Motor neuron (in vitro differentiated cells): Measurements from ENCODE around the gene PNMA6E. TPM values are rescaled to one million over a fixed set of nuclear protein-coding genes. Genes with fewer than 3 reads are reported as not detected.

Experiments
- ATAC-seq, 8 experiments: fragments of 200-7000 bp; cut with Tn5 transposase; replicated peaks in 6 of 8; 2 replicates each; pipeline ENCODE4 v1.8.0; 2021; ENCODE audit warnings: mild to moderate bottlenecking in 8 of 8, moderate library complexity in 8 of 8
- H3K27ac ChIP-seq, 2 donors: fragments of 250-450 bp; sonication (Bioruptor Pico); 2 replicates each; pipeline ENCODE4 v1.9.0; 2021; ENCODE audit warnings: antibody characterized with exemption in 2 of 2, mild to moderate bottlenecking in 2 of 2, moderate library complexity in 1 of 2
- H3K4me1 ChIP-seq, 2 donors: fragments of 250-450 bp; sonication (Bioruptor Pico); replicated peaks in 1 of 2; 2 replicates each; pipeline ENCODE4 v1.6.1; 2021; ENCODE audit warnings: antibody characterized with exemption in 2 of 2, mild to moderate bottlenecking in 2 of 2, moderate library complexity in 1 of 2
- H3K4me3 ChIP-seq, 5 donors: fragments of 250-450 bp; sonication (Bioruptor Pico); 2 replicates each; pipeline ENCODE4 v1.9.0; 2021; ENCODE audit warnings: antibody characterized with exemption in 5 of 5, mild to moderate bottlenecking in 5 of 5, moderate library complexity in 4 of 5
- WGBS, 10 experiments: fragments of 450-650 bp; shearing (Covaris generic); methylation state at CpG; one replicate each; pipeline ENCODE4 v1.0.0; 2022; 5-methylcytosine and 5-hydroxymethylcytosine counted together
- in situ Hi-C, 9 experiments: fragments of 400-800 bp; cut with MboI; loops; one replicate each; pipeline ENCODE4 v1.15.0; 2021; ENCODE audit warnings: low sequenced_read_pairs in 9 of 9, low pct_unique_long_range_greater_than_20kb in 2 of 9; ENCODE audit not compliant: unreplicated experiment in 9 of 9
- total RNA-seq, 8 experiments: library from RNA; unstranded; fragments of 300-600 nt; gene quantifications; 2 replicates each; pipeline versions ENCODE4 v1.2.3 to v1.2.4, GENCODE V29; 2022

Gene PNMA6E
- total RNA-seq, 8 experiments from 2014 or later, result 0.05 to 0.87 (median 0.19) TPM; not detected in 2

DNA sequence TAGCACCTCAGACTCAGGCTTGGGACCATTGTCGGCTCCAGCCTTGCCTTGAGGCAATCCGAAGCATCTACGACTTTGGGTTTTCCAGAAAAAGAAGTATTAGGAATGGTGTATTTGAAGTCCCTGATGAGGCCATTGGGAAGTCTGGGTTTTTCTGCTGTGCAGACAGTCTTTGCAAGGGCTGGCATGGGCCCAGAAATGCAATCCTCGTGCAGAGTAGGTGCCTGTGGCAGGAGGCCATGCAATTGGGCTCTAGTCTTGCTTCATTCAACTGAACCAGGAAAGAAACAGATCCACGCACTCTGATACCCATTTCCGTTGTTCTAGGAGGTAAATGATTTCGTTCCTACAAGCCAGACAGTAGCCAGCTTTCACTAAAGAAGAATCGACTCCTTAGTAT is 22.5 kb upstream of the PNMA6E start:
- no peaks in the 10 kb centered on the region for H3K4me1 ChIP-seq
- no peak overlapping the region for H3K4me3 ChIP-seq
- ATAC-seq, result no peak
- 0 to 89% (median 24%) methylated on average over 1 to 6 of the region's 8 CpGs; no CpG with 5 or more reads in 5 of the 10 experiments for WGBS, 10 experiments
- in situ Hi-C loops, result loop anchor here in 1 of 9 experiments (25.0 kb wide), 1 partner anchor 386 kb away; no protein-coding TSS in a partner anchor
- H3K27ac ChIP-seq, result no peak overlapping the region

GRCh38 chrX:153421856-153422255 is 20.7 kb upstream of the PNMA6E start:
- 35 to 50% methylated on average over 2 to 4 of the region's 18 CpGs; no CpG with 5 or more reads in 8 of the 10 experiments for WGBS, 10 experiments
- ATAC-seq, result no peak
- no peak overlapping the region for H3K27ac ChIP-seq
- no peak overlapping the region for H3K4me3 ChIP-seq
- no peaks in the 10 kb centered on the region for H3K4me1 ChIP-seq
- in situ Hi-C loops, result loop anchor here in 1 of 9 experiments (25.0 kb wide), 1 partner anchor 385 kb away; no protein-coding TSS in a partner anchor

GRCh38 chrX:153420851-153421599 is 19.9 kb upstream of the PNMA6E start:
- Histone ChIP-seq H3K4me1 (no peaks in the 10 kb centered on the region), H3K27ac (no peak overlapping the region), H3K4me3 (no peak overlapping the region)
- WGBS, 10 experiments, result 100% methylated on average over 2 of the region's 91 CpGs; no CpG with 5 or more reads in 9 of the 10 experiments
- in situ Hi-C loops, result loop anchor here in 1 of 9 experiments (25.0 kb wide), 1 partner anchor 384 kb away; no protein-coding TSS in a partner anchor
- no peak for ATAC-seq

DNA sequence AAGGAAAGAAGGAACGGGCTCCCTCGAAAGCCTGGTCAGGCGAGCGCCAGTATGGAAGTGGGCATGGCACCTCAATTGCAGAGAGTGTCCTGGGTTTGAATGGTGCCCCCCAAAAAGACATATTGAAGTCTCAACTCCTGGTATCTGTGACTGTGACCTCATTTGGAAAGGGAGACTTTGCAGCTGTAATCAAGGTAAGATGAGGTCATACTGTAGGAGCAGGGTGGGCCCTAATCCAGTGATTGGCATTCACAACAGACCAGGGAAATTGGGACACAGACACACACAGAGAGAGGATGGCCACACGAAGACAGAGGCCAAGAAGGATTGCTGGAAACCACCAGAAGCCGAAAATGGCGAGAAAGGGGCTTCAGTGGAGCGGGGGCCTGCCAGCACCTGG is 16.5 kb upstream of the PNMA6E start:
- 50 to 72% methylated on average over 1 to 8 of the region's 8 CpGs; no CpG with 5 or more reads in 8 of the 10 experiments for WGBS, 10 experiments
- in situ Hi-C loops, result loop anchor here in 1 of 9 experiments (25.0 kb wide), 1 partner anchor 380 kb away; no protein-coding TSS in a partner anchor
- H3K4me1 ChIP-seq, result no peaks in the 10 kb centered on the region
- H3K4me3 ChIP-seq, result no peak overlapping the region
- no peak overlapping the region for H3K27ac ChIP-seq
- ATAC-seq, result no peak

- Histone ChIP-seq H3K4me3 (no peak overlapping the region), H3K4me1 (no peaks in the 10 kb centered on the region), H3K27ac (no peak overlapping the region)
- in situ Hi-C loops, result loop anchor here in 1 of 9 experiments (25.0 kb wide), 1 partner anchor 380 kb away; no protein-coding TSS in a partner anchor
- WGBS, 10 experiments, result 0 to 100% (median 56%) methylated on average over 1 to 8 of the region's 12 CpGs; no CpG with 5 or more reads in 6 of the 10 experiments
- ATAC-seq, result no peak
These were observed 15.8 kb upstream of the PNMA6E start for GRCh38 chrX:153416781-153417450.

- Histone ChIP-seq H3K27ac (no peak overlapping the region), H3K4me1 (no peaks in the 10 kb centered on the region), H3K4me3 (no peak overlapping the region)
- in situ Hi-C loops, result loop anchor here in 1 of 9 experiments (25.0 kb wide), 1 partner anchor 378 kb away; no protein-coding TSS in a partner anchor
- 62% methylated on average over 5 of the region's 9 CpGs; no CpG with 5 or more reads in 9 of the 10 experiments for WGBS, 10 experiments
- no peak for ATAC-seq
These were observed 13.8 kb upstream of the PNMA6E start for GRCh38 chrX:153414856-153415510.

DNA sequence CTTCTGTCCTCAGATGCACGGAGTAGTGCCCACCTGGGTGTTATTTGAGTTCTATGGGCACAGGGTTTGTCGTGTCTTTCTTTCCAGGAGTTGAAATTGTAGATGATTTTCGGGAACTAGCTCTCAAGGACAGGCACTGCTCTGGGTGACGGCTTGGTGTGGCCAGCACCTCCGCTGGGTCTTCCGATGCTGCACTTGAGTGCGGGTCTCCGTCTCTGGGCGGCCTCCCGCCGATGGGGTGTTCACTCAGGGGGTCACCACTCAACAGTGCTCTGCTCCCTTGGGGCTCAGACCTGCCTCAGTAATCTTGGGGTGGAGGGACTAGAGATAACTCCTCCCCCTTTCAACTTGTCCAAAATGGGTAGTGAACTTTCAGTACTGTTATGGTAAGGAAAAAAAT is 12.6 kb upstream of the PNMA6E start:
- no peak overlapping the region for H3K27ac ChIP-seq
- H3K4me3 ChIP-seq, result no peak overlapping the region
- no peaks in the 10 kb centered on the region for H3K4me1 ChIP-seq
- in situ Hi-C loops, result loop anchor here in 1 of 9 experiments (25.0 kb wide), 1 partner anchor 376 kb away; no protein-coding TSS in a partner anchor
- no peak for ATAC-seq
- WGBS, 10 experiments, result 40 to 57% methylated on average over 2 to 8 of the region's 11 CpGs; no CpG with 5 or more reads in 8 of the 10 experiments

GRCh38 chrX:153412746-153413720 is 11.9 kb upstream of the PNMA6E start:
- in situ Hi-C loops, result loop anchor here in 1 of 9 experiments (25.0 kb wide), 1 partner anchor 376 kb away; no protein-coding TSS in a partner anchor
- Histone ChIP-seq H3K4me3 (no peak overlapping the region), H3K27ac (no peak overlapping the region), H3K4me1 (no peaks in the 10 kb centered on the region)
- ATAC-seq, result peak in 1 of 8 experiments; percentile 9
- 20 to 84% (median 80%) methylated on average over 1 to 7 of the region's 23 CpGs; no CpG with 5 or more reads in 7 of the 10 experiments for WGBS, 10 experiments

DNA sequence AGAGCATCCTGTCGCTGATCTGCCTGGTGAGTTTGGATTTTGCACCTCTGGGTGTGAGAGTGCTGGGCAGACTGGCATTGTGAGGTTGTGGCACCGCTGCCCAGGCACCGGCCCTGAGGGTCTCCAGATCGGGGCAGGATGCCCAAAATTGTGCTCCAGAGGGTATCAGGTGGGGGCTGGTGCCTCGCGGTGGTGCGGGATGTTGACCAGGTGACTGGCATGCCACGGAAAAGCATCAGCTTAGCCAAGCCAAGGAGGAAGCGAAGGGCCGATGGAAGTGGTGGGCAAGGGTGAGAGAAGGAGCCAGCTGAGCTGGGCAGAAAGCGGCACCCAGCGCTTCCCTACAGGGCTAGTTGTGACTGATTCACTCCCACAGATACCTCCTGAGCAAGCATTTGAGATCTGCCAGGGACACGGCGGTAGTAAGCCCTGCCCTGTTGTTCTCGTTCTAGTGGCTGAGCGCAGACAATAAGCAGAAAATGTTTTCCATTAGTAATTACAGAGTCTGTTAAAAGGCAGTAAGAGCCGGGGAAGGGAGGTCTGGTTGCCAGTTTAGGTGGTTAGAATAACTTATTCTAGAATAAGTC is 10.9 kb upstream of the PNMA6E start:
- no peaks in the 10 kb centered on the region for H3K4me1 ChIP-seq
- H3K27ac ChIP-seq, result no peak overlapping the region
- WGBS, 10 experiments, result 71% methylated on average over 6 of the region's 17 CpGs; no CpG with 5 or more reads in 9 of the 10 experiments

DNA sequence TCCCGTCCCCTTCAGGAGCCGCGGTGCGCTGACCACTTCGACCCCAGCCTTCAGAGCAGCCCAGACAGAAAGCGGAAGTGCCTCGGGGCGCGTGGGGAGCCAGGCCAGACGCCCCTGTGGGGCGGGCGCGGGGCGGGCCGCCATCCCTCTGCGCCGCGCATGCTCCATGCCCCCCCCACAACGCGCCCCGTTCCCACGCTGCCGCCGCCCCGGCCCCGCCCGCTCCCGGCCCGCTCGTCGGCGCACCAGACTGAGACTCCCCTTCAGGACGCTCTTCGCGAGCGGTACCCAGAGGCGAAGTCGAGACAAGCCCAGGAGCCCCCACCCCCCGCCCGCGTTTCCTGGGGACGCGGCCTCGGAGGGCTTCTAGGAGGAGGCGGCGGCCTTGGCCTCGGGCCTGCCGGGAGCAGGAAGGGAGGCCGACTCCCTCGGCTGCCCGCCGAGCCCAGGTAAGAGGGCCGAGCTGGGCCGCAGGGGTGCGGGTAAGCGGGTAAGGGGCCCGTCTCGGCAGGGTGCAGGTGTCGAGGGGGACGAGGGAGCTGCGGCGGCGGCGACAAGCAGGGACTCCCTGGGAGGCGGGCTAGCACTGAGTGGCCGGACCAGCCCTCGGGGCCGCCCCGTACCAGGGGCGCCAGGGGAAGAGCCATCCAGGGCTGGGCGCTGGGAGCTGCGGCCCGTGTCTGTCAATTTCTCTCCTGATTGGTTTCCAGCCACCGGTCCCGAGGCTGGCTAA is 10.3 kb upstream of the PNMA6E start, which contains the start of gene ZFP92:
Gene ZFP92 (plus strand): TSS at position 218 of the 733 bp plus-strand sequence. CDS start 6,851 bp downstream, outside the sequence.
- Histone ChIP-seq H3K4me1 (no peaks in the 10 kb centered on the region), H3K4me3 (no peak within 1 kb of the TSS), H3K27ac (no peak within 1 kb of the TSS)
- peak in 5 of 8 experiments; percentile 24 to 62 (median 27) for ATAC-seq
- in situ Hi-C loops, result loop anchor here in 1 of 9 experiments (25.0 kb wide), 1 partner anchor 374 kb away; no protein-coding TSS in a partner anchor
- no CpG with 5 or more reads among the region's 75 CpGs for WGBS, 10 experiments

More for the DNA sequence above, 10.9 kb upstream of the PNMA6E start:
- ATAC-seq, result no peak
- in situ Hi-C loops, result loop anchor here in 1 of 9 experiments (25.0 kb wide), 1 partner anchor 375 kb away; no protein-coding TSS in a partner anchor
- H3K4me3 ChIP-seq, result no peak overlapping the region

GRCh38 chrX:153410888-153411254 is 9.7 kb upstream of the PNMA6E start:
- ATAC-seq, result no peak
- H3K4me1 ChIP-seq, result no peaks in the 10 kb centered on the region
- 56% methylated on average over 3 of the region's 12 CpGs; no CpG with 5 or more reads in 9 of the 10 experiments for WGBS, 10 experiments
- no peak overlapping the region for H3K27ac ChIP-seq
- H3K4me3 ChIP-seq, result no peak overlapping the region
- in situ Hi-C loops, result loop anchor here in 1 of 9 experiments (25.0 kb wide), 1 partner anchor 374 kb away; no protein-coding TSS in a partner anchor
